ENCODE data around the gene METTL9. TPM values are rescaled to one million over a fixed set of nuclear protein-coding genes. Genes with fewer than 3 reads are reported as not detected.
"Not testable (repeated sequence)": the region's sequence is repeated elsewhere in the genome, so short reads cannot be mapped to it uniquely, and the experiment has no call there.

Gene METTL9
- total RNA-seq, 1 experiment from 2014 or later, result 125 TPM

- no peak overlapping the region for H3K4me3 ChIP-seq
- DNase-seq, result no peak
- H3K27ac ChIP-seq, result no peak overlapping the region
Observed at GRCh38 chr16:21565861-21566669, 33.3 kb upstream of the METTL9 start.

GRCh38 chr16:21566891-21567414 is 32.4 kb upstream of the METTL9 start:
- Histone ChIP-seq H3K36me3 (no peaks in the 10 kb centered on the region), H3K4me1 (no peaks in the 10 kb centered on the region), H3K4me3 (no peak overlapping the region), H3K9me3 (replicated peaks) (no peaks in the 10 kb centered on the region; the same call in 1 of the 2 replicates), H3K27ac (no peak overlapping the region), H3K27me3 (no peaks in the 10 kb centered on the region; the same call in 1 of the 2 replicates)
- no peak for DNase-seq

More at GRCh38 chr16:21565861-21566669, 33.3 kb upstream of the METTL9 start:
- Histone ChIP-seq H3K36me3 (no peaks in the 10 kb centered on the region), H3K27me3 (peaks cover 1% of the 10 kb centered on the region), H3K9me3 (replicated peaks) (no peaks in the 10 kb centered on the region; the same call in 1 of the 2 replicates), H3K4me1 (no peaks in the 10 kb centered on the region)

GRCh38 chr16:21567496-21567895 is 31.9 kb upstream of the METTL9 start:
- H3K27ac ChIP-seq; H3K27me3 ChIP-seq; H3K4me1 ChIP-seq; H3K4me3 ChIP-seq; H3K9me3 ChIP-seq (replicated peaks); H3K36me3 ChIP-seq; DNase-seq: not testable (repeated sequence)

GRCh38 chr16:21568502-21569189 is 30.7 kb upstream of the METTL9 start:
- Histone ChIP-seq H3K27me3 (no peaks in the 10 kb centered on the region; the same call in 1 of the 2 replicates), H3K4me1 (no peaks in the 10 kb centered on the region), H3K27ac (no peak overlapping the region), H3K36me3 (no peaks in the 10 kb centered on the region), H3K9me3 (replicated peaks) (no peaks in the 10 kb centered on the region; the same call in 1 of the 2 replicates), H3K4me3 (no peak overlapping the region)
- DNase-seq, result no peak

- Histone ChIP-seq H3K27ac (no peak overlapping the region), H3K9me3 (replicated peaks) (no peaks in the 10 kb centered on the region; the same call in 1 of the 2 replicates), H3K27me3 (no peaks in the 10 kb centered on the region), H3K4me1 (no peaks in the 10 kb centered on the region), H3K36me3 (no peaks in the 10 kb centered on the region), H3K4me3 (no peak overlapping the region)
- no peak for DNase-seq
Observed at GRCh38 chr16:21570676-21571017, 28.7 kb upstream of the METTL9 start.

GRCh38 chr16:21573506-21573905 is 25.9 kb upstream of the METTL9 start:
- not testable (repeated sequence) for H3K9me3 ChIP-seq (replicated peaks); H3K4me1 ChIP-seq; H3K4me3 ChIP-seq; DNase-seq; H3K36me3 ChIP-seq; H3K27me3 ChIP-seq; H3K27ac ChIP-seq

- Histone ChIP-seq H3K4me1 (no peaks in the 10 kb centered on the region), H3K27me3 (no peaks in the 10 kb centered on the region), H3K9me3 (replicated peaks) (no peaks in the 10 kb centered on the region; the same call in 1 of the 2 replicates), H3K36me3 (no peaks in the 10 kb centered on the region), H3K27ac (no peak overlapping the region), H3K4me3 (no peak overlapping the region)
- no peak for DNase-seq
Observed at GRCh38 chr16:21574372-21574771, 25.0 kb upstream of the METTL9 start.

- not testable (repeated sequence) for H3K27me3 ChIP-seq; H3K4me3 ChIP-seq; H3K36me3 ChIP-seq; DNase-seq; H3K4me1 ChIP-seq; H3K9me3 ChIP-seq (replicated peaks); H3K27ac ChIP-seq
Observed at GRCh38 chr16:21576323-21576722, 23.1 kb upstream of the METTL9 start.

- not testable (repeated sequence) for H3K4me1 ChIP-seq; H3K27me3 ChIP-seq; H3K4me3 ChIP-seq; H3K27ac ChIP-seq; DNase-seq; H3K9me3 ChIP-seq (replicated peaks); H3K36me3 ChIP-seq
Observed at GRCh38 chr16:21577487-21577886, 21.9 kb upstream of the METTL9 start.

GRCh38 chr16:21578311-21578710 is 21.1 kb upstream of the METTL9 start:
- not testable (repeated sequence) for DNase-seq

GRCh38 chr16:21580131-21580530 is 19.2 kb upstream of the METTL9 start:
- not testable (repeated sequence) for H3K4me3 ChIP-seq; H3K27ac ChIP-seq; DNase-seq; H3K4me1 ChIP-seq; H3K27me3 ChIP-seq; H3K9me3 ChIP-seq (replicated peaks); H3K36me3 ChIP-seq

More at GRCh38 chr16:21578311-21578710, 21.1 kb upstream of the METTL9 start:
- not testable (repeated sequence) for H3K4me3 ChIP-seq; H3K27me3 ChIP-seq; H3K36me3 ChIP-seq; H3K4me1 ChIP-seq; H3K9me3 ChIP-seq (replicated peaks); H3K27ac ChIP-seq

- no peaks in the 10 kb centered on the region for H3K4me1 ChIP-seq
- H3K4me3 ChIP-seq, result no peak overlapping the region
- no peak for DNase-seq
- no peaks in the 10 kb centered on the region for H3K9me3 ChIP-seq (replicated peaks)
- no peak overlapping the region for H3K27ac ChIP-seq
- no peaks in the 10 kb centered on the region for H3K36me3 ChIP-seq
- no peaks in the 10 kb centered on the region; the same call in 1 of the 2 replicates for H3K27me3 ChIP-seq
Observed at GRCh38 chr16:21580807-21581206, 18.6 kb upstream of the METTL9 start.

- no peak overlapping the region for H3K4me3 ChIP-seq
- no peaks in the 10 kb centered on the region for H3K36me3 ChIP-seq
- H3K27ac ChIP-seq, result no peak overlapping the region
- no peaks in the 10 kb centered on the region for H3K4me1 ChIP-seq
- no peaks in the 10 kb centered on the region; the same call in 1 of the 2 replicates for H3K27me3 ChIP-seq
- no peaks in the 10 kb centered on the region for H3K9me3 ChIP-seq (replicated peaks)
- no peak for DNase-seq
Observed at GRCh38 chr16:21584817-21585216, 14.6 kb upstream of the METTL9 start.

- H3K27ac ChIP-seq; DNase-seq; H3K36me3 ChIP-seq; H3K4me3 ChIP-seq; H3K27me3 ChIP-seq; H3K9me3 ChIP-seq (replicated peaks); H3K4me1 ChIP-seq: not testable (repeated sequence)
Observed at GRCh38 chr16:21588593-21588992, 10.8 kb upstream of the METTL9 start.

- Histone ChIP-seq H3K4me1 (no peaks in the 10 kb centered on the region), H3K27ac (no peak overlapping the region), H3K9me3 (replicated peaks) (no peaks in the 10 kb centered on the region)
Observed at GRCh38 chr16:21589551-21589950, 9.8 kb upstream of the METTL9 start.

More at GRCh38 chr16:21589551-21589950, 9.8 kb upstream of the METTL9 start:
- H3K36me3 ChIP-seq, result no peaks in the 10 kb centered on the region
- no peak for DNase-seq
- no peaks in the 10 kb centered on the region for H3K27me3 ChIP-seq
- no peak overlapping the region for H3K4me3 ChIP-seq

Measured in SJCRH30 (cell line).